ENCODE data around the gene USP7.

Gene USP7

DNA sequence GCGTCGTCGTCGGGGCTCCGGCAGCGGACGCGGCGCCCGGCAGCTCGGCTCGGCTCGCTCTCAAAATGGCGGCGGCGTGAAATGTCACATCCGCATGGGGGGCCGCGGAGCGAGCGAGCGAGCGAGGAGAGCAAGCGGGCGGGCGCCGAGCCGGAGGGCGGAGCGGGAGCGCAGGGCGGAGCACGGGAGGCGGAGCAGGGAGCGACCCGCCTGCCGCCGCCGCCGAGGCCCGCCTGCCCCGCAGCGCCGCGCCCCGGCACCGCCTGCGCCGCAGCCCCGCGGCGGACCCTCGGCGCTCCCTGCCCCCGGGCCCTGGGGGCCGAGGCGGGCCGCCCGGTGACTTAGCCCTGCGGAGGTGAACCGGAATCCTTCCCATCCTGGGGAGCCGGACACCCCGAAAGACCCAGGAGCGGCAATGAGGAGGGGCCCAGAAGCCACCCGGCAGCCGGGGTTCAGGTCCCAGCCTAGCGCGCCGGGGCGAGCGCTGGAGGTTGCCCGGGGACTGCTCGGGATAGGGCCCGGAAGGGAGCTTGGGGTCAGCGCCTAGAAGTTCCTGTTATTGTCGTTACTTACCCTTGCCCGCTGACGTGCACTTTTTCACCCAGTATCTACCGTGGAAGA lies at the start of gene USP7:
USP7 (minus strand) TSS at position 86 of the 621 bp plus-strand sequence. CDS start 621 bp downstream, outside the sequence.
- H3K27ac ChIP-seq, result peak within 1 kb of the TSS; percentile 80 to 86

DNA sequence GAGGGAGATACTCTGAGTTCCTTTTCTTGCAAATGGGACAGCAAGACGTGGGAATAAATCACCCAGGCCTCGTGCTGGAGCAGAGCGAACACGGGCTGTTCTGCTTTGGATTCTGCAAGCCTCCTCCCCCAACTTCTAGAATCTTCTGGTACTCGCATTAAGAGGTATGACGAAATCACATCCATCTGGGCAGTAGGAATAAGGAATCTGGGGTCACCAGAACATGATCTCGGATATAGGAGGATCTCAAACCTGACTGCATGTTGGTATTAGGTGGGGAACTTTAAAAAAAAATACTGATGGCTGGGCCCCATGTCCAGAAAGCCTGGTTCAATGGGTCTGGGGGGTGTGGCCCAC lies 49.8 kb upstream of the USP7 start:
- H3K27me3 ChIP-seq, result peaks cover 0 to 27% of the 10 kb centered on the region in 2 donors

More for the DNA sequence above, at the start of gene USP7:
- TF ChIP-seq, protein P1, sequence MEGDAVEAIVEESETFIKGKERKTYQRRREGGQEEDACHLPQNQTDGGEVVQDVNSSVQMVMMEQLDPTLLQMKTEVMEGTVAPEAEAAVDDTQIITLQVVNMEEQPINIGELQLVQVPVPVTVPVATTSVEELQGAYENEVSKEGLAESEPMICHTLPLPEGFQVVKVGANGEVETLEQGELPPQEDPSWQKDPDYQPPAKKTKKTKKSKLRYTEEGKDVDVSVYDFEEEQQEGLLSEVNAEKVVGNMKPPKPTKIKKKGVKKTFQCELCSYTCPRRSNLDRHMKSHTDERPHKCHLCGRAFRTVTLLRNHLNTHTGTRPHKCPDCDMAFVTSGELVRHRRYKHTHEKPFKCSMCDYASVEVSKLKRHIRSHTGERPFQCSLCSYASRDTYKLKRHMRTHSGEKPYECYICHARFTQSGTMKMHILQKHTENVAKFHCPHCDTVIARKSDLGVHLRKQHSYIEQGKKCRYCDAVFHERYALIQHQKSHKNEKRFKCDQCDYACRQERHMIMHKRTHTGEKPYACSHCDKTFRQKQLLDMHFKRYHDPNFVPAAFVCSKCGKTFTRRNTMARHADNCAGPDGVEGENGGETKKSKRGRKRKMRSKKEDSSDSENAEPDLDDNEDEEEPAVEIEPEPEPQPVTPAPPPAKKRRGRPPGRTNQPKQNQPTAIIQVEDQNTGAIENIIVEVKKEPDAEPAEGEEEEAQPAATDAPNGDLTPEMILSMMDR (IDR thresholded peaks at IDR 0.05), result no peak
- H3K9me3 ChIP-seq, result no peaks in the 10 kb centered on the region
- no peaks in the 10 kb centered on the region for H3K27me3 ChIP-seq
- H3K4me3 ChIP-seq, result peak within 1 kb of the TSS; percentile 80 to 81
- peaks cover 0 to 42% (median 36%) of the 10 kb centered on the region in 4 donors for H3K4me1 ChIP-seq
- DNase-seq, result peak; percentile 94 to 95
- H3K36me3 ChIP-seq, result no peaks in the 10 kb centered on the region
- intact Hi-C loops (cut with DNase I; ENCODE audit: low total_unique reads), result loop anchor here (5.0 to 10.0 kb wide), 3 partner anchors 99 to 159 kb away; partner anchors contain the start of genes CARHSP1 and HAPSTR1

DNA sequence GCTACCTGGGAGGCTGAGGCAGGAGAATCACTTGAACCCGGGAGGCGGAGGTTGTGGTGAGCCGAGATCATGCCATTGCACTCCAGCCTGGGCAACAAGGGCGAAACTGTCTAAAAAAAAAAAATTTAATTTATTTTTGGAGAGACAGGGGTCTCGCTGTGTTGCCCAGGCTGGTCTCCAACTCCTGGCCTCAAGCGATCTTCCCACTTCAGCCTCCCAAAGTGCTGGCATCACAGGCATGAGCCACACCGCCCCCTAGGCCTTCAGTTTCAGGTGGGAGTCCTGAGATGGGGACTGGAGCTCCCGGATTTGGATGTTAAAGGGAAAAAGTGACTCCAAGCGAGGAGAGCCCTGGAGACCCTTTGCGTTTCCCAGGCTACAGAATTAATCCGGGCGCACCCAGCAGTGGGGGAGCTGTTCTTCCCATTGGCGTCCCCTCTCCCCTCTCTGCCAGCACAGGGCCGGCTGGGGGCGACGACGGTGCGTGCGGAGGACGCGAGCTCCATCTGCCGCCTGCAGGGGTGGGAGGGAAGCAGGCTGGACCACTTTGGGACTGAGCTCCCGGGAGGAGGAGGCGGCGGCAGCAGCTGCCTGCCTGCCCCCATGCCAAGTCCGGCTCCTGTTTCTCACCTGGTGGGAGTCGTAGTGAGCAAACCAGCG lies 49.3 kb upstream of the USP7 start:
- no peaks in the 10 kb centered on the region for H3K36me3 ChIP-seq
- peaks cover 0 to 16% (median 8%) of the 10 kb centered on the region in 3 donors for H3K9me3 ChIP-seq
- peaks cover 0 to 12% (median 9%) of the 10 kb centered on the region in 4 donors for H3K4me1 ChIP-seq
- TF ChIP-seq, protein P1 (IDR thresholded peaks at IDR 0.05), result no peak
- intact Hi-C loops (cut with DNase I; ENCODE audit: low total_unique reads), result no loop called here
- H3K27me3 ChIP-seq, result peaks cover 0 to 27% of the 10 kb centered on the region in 2 donors
- DNase-seq, result no peak
- no peak overlapping the region for H3K4me3 ChIP-seq
- no peak overlapping the region for H3K27ac ChIP-seq

More for the DNA sequence above, 49.8 kb upstream of the USP7 start:
- DNase-seq, result no peak
- TF ChIP-seq, protein P1 (IDR thresholded peaks at IDR 0.05), result no peak
- intact Hi-C loops (cut with DNase I; ENCODE audit: low total_unique reads), result no loop called here
- H3K9me3 ChIP-seq, result peaks cover 0 to 16% (median 8%) of the 10 kb centered on the region in 3 donors
- no peak overlapping the region for H3K27ac ChIP-seq
- peaks cover 0 to 9% (median 8%) of the 10 kb centered on the region in 4 donors for H3K4me1 ChIP-seq
- H3K36me3 ChIP-seq, result no peaks in the 10 kb centered on the region
- no peak overlapping the region for H3K4me3 ChIP-seq

DNA sequence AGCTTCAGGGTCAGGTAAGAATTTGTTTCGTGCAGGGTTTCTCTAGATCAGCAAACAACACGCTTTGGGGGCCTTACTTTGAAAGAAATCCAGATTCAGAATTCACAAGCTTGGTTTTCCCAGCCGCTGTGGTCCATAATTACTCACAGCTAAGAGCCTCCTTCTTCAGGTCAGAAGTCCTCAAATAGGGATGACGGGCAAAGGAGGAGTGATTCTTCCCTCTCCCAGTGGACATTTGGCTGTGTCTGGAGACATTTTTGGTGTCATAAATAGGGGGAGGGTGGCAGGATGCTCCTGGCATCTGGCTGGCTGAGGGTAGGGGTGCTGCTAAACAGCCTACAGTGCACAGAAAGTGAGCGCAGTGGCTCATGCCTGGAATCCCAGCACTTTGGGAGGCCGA lies 48.6 kb upstream of the USP7 start:
- H3K36me3 ChIP-seq, result no peaks in the 10 kb centered on the region
- H3K4me1 ChIP-seq, result peaks cover 0 to 10% (median 9%) of the 10 kb centered on the region in 4 donors
- peaks cover 0 to 16% (median 8%) of the 10 kb centered on the region in 3 donors for H3K9me3 ChIP-seq
- H3K27me3 ChIP-seq, result peaks cover 0 to 27% of the 10 kb centered on the region in 2 donors
- no peak for DNase-seq
- TF ChIP-seq, protein P1 (IDR thresholded peaks at IDR 0.05), result no peak
- intact Hi-C loops (cut with DNase I; ENCODE audit: low total_unique reads), result no loop called here
- H3K4me3 ChIP-seq, result no peak overlapping the region
- H3K27ac ChIP-seq, result no peak overlapping the region

DNA sequence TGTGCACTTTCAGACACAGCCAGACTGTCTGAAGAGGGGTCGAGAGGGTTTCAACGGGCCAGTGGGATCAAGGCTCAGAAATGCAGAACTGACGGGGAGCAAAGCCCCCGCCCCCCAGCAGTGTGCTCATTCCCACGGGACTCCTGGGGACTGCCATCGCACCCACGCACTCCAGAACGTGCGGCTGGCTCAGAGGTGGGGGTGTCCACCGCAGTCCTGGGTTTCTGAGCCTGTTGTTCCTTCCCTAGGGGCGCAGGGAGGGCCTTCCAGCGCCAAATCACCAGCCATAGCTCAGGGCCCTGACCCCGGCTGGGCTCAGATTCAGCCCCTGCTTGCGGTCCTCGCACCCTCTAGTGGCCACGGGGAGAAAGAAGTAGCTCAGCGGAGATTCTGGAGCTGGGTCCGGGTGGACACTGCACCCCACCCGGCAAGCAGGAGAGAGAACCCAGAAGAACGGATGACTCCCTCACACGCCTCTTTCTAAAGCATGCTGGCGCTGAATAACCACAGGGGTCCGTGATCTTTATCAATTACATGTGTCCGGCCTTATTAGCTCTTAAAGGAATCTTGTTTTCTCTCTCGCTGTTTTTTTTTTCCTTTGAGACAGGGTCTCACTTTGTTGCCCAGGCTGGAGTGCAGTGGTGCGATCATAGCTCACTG lies 45.0 kb upstream of the USP7 start:
- intact Hi-C loops (cut with DNase I; ENCODE audit: low total_unique reads), result loop anchor here (10.0 kb wide), 1 partner anchor 94 kb away; no protein-coding TSS in a partner anchor
- H3K36me3 ChIP-seq, result no peaks in the 10 kb centered on the region
- peak; percentile 63 to 79 for DNase-seq
- no peak overlapping the region for H3K27ac ChIP-seq
- H3K4me1 ChIP-seq, result peaks cover 0 to 10% (median 9%) of the 10 kb centered on the region in 4 donors
- peaks cover 0 to 4% (median 0%) of the 10 kb centered on the region in 3 donors for H3K9me3 ChIP-seq
- TF ChIP-seq, protein P1 (IDR thresholded peaks at IDR 0.05), result peak; percentile 74
- H3K4me3 ChIP-seq, result peak overlapping the region; percentile 21 to 32
- peaks cover 0 to 30% of the 10 kb centered on the region in 2 donors for H3K27me3 ChIP-seq

All from tibial artery (tissue), 4 donors.